Retinal pigment epithelial cell (primary cell): ENCODE results near the gene SLC5A6.
A peak's percentile ranks its signal among the peaks of the same experiment; 100 is the strongest.
"Not testable (repeated sequence)": the region's sequence is repeated elsewhere in the genome, so short reads cannot be mapped to it uniquely, and the experiment has no call there.

Experiments used
- DNase-seq: peaks from one replicate; pipeline ENCODE4 v3.0.0-alpha.2; 2010; ENCODE audit warnings: low read depth
- H3K4me3 ChIP-seq: 2 replicates; pipeline ENCODE4 v1.5.1; 2011; ENCODE audit warnings: mild to moderate bottlenecking, low read length, control low read depth, moderate library complexity
- TF ChIP-seq, protein P1 (sequence below): conservative IDR thresholded peaks from 2 replicates; pipeline ENCODE4 v1.5.1; 2011; ENCODE audit warnings: low read depth, low read length, control low read depth, inconsistent platforms

The SLC5A6 gene

DNA sequence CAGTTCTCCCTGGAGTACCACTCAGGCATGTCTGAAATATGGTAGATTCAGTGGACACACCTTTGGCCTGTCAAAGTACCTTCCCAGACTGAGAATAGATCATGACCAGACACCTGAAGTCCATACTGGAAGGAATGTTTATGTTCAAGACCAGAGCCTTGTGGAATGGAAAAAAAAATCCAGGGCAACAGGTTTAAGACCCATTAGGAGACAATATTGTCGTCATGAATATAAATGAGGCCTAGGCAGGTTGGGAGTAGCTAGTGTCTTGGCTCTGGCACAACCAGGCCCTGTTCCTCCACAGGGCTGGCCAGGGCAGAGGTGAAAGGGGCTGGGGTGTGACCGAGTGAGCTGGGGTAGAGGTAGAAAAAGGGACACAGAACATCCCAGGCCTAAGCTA is 13.4 kb downstream of the SLC5A6 start:
- no peak for DNase-seq
- TF ChIP-seq, protein P1, sequence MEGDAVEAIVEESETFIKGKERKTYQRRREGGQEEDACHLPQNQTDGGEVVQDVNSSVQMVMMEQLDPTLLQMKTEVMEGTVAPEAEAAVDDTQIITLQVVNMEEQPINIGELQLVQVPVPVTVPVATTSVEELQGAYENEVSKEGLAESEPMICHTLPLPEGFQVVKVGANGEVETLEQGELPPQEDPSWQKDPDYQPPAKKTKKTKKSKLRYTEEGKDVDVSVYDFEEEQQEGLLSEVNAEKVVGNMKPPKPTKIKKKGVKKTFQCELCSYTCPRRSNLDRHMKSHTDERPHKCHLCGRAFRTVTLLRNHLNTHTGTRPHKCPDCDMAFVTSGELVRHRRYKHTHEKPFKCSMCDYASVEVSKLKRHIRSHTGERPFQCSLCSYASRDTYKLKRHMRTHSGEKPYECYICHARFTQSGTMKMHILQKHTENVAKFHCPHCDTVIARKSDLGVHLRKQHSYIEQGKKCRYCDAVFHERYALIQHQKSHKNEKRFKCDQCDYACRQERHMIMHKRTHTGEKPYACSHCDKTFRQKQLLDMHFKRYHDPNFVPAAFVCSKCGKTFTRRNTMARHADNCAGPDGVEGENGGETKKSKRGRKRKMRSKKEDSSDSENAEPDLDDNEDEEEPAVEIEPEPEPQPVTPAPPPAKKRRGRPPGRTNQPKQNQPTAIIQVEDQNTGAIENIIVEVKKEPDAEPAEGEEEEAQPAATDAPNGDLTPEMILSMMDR = no peak
- no peak overlapping the region for H3K4me3 ChIP-seq

DNA sequence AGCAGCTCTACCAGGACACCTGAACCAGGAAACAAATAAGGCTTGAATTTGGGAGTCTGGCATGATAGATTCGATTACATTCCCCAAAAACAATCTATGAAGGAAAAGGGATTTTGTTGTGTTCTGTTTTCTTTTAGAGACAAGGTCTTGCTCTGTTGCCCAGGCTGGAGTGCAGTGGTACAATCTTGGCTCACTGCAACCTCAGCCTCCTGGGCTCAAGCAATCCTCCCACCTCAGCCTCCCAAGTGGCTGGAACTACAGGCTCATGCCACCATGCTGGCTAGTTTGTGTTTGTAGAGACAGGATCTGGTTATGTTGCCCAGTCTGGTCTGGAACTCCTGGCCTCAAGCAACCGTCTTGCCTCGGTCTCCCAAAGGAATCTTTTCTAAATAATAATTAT is 14.0 kb downstream of the SLC5A6 start:
- H3K4me3 ChIP-seq, DNase-seq: not testable (repeated sequence)

DNA sequence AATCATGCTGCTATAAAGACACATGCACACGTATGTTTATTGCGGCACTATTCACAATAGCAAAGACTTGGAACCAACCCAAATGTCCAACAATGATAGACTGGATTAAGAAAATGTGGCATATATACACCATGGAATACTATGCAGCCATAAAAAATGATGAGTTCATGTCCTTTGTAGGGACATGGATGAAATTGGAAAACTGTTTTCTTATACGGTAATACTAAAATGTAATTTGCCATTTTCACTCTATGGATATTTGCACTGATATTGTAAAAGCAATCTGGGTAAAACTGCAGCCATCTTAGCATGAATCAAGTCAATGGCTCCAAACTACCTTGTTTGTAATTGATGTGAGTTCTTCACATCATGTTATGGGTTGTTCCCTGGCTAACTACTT is 16.3 kb downstream of the SLC5A6 start:
- not testable (repeated sequence) for DNase-seq, H3K4me3 ChIP-seq

DNA sequence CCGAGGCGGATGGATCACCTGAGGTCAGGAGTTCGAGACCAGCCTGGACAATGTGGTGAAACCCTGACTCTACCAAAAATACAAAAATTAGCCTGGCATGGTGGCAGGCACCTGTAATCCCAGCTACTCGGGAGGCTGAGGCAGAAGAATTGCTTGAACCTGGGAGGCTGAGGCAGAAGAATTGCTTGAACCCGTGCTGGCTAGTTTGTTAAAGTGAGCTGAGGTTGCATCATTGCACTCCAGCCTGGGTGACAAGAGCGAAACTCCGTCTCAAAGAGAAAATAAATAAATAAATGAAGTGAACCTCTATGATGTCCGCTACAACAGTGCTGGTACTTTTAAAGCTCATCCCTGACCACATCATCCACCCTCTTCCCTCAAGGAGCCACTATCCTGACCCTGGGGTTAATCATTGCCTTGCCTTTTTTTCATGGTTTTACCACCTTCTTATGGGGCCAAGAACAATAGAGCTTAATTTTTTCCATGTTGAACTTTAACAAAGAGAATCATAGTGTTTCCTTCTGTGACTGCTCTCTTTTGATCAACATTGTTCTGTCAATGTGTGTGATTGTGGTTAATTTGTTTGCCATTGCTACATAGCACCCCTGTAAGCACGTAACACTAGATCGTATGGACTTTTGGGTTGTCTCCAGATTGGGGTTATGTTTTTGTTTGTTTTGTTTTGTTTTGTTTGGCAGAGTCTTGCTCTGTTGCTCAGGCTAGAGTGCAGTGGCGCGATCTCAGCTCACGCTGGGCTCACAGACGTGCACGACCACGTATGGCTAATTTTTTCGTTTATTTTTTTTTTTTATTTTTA is 17.3 kb downstream of the SLC5A6 start:
- TF ChIP-seq, protein P1 = no peak
- no peak overlapping the region for H3K4me3 ChIP-seq
- no peak for DNase-seq

DNA sequence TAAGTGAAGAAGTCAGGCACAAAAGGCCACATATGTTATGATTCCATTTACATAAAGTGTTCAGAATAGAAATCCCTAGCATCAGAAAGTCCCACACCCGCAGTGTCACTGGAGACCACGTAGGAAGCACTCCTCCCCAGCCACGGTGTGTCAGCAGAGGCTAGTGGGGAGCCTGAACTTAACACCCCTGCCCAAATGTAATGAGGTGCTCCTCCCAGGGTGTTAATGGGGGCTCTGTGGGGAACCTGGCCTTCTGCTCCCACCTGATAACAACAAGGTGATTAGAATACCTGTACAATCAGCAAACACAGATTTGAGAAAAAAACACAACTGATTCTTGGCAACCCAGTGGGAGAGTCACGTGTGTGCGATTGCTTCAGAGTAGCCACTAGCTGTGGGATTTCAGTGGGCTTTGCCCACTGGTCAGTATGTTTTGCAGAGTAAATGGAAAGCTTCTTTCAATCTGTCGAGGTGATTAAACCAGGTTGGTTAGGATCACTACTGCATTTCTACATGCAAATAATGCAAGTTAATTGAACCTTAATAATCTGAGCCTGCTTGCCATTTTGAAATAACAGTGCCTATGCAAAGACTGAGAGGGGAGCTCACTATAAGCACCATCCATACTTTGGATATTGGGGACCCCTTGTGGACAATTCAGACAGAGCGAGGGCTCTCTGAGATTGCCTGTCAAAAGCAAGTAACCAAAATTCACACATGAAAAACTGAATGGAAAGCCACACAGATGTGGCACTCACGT is 20.8 kb downstream of the SLC5A6 start:
- TF ChIP-seq, protein P1 = peak; percentile 85
- DNase-seq = no peak
- no peak overlapping the region for H3K4me3 ChIP-seq

DNA sequence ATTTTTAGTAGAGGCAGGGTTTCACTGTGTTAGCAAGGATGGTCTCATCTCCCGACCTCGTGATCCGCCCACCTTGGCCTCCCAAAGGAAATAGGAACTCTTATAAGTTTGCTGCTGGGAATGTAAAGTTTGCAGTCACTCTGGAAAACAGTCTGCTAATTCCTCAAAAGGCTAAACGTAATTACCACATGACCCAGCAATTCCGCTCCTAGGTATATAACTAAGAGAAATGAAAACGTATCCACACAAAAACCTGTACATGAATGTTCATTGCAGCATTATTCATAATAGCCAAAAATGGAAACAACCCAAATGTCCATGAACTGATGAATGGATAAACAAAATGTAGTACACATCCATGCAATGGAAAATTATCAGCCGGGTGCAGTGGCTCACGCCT is 22.1 kb downstream of the SLC5A6 start:
- H3K4me3 ChIP-seq = no peak overlapping the region
- TF ChIP-seq, protein P1 = no peak
- DNase-seq = no peak

DNA sequence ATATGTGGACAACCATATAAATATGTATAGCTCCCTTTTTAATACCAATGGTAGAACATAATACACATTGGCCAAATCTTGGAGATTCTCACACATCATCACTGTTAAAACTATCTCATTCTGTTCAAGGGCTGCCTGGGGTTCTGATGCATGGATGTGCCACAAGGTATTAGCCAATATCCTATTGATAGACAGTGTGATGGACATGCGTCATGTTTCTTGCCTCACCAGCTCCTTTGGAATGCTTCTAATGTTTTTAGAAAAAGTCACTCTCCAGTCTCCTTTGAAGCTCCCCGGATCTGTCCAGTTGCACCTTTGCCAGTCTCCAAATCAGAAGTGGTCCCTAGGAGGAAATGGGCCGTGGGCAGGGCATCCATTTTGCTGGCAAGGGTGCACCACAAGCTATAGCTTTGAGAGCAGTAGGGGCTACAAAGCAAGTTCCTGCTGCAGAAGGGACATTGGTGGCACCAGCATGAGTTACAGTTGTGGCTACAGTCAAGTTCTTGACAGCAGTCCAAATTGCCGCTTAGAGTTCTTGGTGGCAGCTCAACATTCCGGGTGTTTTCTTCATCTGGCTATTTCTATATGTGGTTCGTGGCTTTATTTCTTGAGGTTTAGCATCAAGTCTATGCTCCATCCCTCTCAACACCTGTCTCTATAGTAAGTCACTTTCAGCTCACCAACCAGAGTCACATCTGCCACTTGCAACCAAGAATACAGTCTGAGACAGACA is 25.3 kb downstream of the SLC5A6 start:
- DNase-seq = no peak
- TF ChIP-seq, protein P1 = no peak

More for the DNA sequence above, 25.3 kb downstream of the SLC5A6 start:
- H3K4me3 ChIP-seq = no peak overlapping the region
